GM18505 (cell line): Measurements from ENCODE around the gene GET4.
"Not testable (repeated sequence)": the region's sequence is repeated elsewhere in the genome, so short reads cannot be mapped to it uniquely, and the experiment has no call there.

Experiments used
- ATAC-seq: cut with Tn5 transposase; IDR thresholded peaks from one replicate; pipeline ENCODE4 v1.9.1; 2021; ENCODE audit not compliant: unreplicated experiment
- POLR2A ChIP-seq: IDR thresholded peaks from 4 replicates; pipeline ENCODE4 v1.6.1; 2011; ENCODE audit warnings: borderline replicate concordance; ENCODE audit not compliant: insufficient read depth, insufficient read length; ENCODE audit errors: extremely low read depth

The GET4 gene

GRCh38 chr7:871900-872537 is 4.3 kb upstream of the GET4 start:
- ATAC-seq: no peak

DNA sequence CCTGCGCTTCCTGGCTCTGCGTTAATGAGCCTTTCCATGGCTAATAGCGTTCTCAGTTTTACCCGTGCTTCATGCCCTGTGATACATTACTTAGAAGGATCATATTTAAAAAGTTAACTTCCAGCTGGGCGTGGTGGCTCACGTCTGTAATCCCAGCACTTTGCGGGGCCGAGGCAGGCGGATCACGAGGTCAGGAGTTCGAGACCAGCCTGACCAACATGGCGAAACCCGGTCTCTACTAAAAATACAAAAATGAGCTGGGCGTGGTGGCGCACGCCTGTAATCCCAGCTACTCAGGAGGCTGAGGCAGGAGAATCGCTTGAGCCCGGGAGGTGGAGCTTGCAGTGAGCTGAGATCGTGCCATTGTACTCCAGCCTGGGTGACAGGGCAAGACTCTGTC is 3.7 kb upstream of the GET4 start:
- not testable (repeated sequence) for ATAC-seq

More at GRCh38 chr7:871900-872537, 4.3 kb upstream of the GET4 start:
- no peak for TF ChIP-seq POLR2A

- TF ChIP-seq POLR2A: no peak
- no peak for ATAC-seq
These were observed 2.9 kb upstream of the GET4 start for GRCh38 chr7:873367-874002.

DNA sequence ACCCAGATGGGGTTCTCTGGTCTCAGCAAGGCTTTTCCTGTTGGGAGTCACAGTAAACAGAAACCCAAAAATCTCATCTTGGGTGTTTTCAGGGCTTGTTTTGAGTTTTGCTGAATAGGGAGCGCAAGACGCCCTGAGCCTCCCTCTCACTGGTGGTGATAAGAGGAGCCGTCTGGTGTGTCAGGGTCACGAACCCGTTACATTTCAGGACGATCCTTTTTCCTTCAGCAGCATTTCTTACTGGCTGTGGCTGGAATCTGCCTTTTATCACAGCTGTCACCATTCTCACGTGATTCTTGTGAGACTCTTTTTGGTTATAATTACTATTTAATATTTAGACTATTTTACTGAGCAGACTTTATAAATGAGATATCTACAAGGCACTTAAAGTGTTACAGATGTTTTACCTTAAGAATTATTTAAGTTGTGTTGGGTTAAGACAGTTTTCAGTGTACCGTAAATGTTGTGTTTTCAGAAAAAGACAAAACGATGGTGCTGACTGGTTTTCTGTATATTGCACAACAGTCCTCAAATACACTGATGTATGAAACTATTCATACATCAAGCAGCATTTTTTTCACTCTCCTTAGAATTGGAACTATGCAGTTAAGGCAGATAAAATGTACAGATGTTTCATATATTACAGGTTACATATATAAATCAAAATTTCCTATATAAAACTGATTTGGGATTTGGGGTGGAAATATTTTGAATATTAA is 2.2 kb upstream of the GET4 start:
- no peak for ATAC-seq

DNA sequence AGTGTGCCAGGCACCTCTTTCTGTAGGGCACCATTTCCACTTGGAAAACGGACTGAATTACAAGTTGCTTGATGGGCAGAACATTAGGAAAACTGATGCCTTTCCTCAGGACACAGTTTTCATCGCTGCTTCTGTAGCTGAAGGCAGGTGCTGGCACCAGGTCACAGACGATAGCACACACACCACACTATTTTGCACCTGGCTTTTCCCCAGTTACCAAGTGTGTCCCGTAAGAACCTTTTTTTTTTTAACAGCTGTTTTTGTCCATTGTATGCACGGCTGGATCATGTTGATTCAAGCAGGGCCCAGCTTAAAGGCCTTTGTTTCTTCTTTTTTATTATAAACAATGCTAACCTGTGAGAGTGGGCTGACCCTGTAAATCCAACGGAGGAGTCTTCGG is 1.3 kb upstream of the GET4 start:
- ATAC-seq: no peak
- no peak for TF ChIP-seq POLR2A

More for the DNA sequence above, 2.2 kb upstream of the GET4 start:
- TF ChIP-seq POLR2A: no peak

- TF ChIP-seq POLR2A: no peak
- ATAC-seq: no peak
These were observed 778 bp upstream of the GET4 start for GRCh38 chr7:875476-876076.

- ATAC-seq: no peak
- TF ChIP-seq POLR2A: no peak
These were observed 588 bp downstream of the GET4 start for GRCh38 chr7:876972-877311.

DNA sequence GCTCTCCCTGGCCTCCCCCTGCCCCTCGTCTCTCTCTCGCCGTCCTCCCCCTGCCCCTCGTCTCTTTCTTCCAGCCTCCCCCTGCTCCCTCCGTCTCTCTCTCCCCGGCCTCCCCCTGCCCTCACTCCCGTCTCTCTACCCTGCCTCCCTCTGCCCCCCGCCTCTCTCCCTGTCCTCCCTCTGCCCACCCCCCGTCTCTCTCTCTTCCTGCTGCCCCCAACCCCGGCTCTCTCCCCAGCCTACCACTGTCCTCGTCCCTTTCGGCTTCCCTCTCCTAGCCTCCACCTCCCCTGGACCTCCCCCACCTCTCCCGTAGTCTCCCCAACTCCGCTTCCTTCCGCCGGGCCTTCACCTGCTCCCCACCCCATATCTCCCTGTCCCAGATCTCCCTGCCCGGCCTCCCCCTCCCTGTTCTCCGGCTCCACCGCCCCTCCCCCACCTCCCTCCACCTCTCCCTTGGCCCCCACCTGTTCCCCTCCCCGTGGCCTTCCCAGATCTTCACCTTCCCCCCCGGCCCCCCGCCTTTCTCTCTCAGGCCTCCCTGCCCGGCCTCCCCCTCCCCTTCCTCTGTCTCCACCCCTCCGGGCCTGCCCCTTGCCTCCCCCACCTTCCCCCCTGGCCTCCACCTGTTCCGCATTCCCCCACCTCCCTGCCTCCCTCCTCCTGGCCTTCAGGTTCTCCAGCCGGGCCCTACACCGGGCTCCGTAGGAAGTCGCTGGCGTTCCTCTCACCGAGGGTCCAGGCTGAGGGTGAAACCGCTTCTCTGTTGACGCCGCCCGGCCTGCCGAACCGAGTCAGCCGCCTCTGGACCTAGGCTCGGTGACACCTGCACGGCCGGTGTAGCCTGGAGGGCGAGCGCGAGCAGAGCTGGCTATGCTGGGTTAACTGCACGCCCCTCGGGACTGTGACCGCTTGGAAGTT is 1.2 kb downstream of the GET4 start:
- no peak for TF ChIP-seq POLR2A
- no peak for ATAC-seq

- no peak for ATAC-seq
- TF ChIP-seq POLR2A: no peak
These were observed 2.7 kb downstream of the GET4 start for GRCh38 chr7:879093-879492.

DNA sequence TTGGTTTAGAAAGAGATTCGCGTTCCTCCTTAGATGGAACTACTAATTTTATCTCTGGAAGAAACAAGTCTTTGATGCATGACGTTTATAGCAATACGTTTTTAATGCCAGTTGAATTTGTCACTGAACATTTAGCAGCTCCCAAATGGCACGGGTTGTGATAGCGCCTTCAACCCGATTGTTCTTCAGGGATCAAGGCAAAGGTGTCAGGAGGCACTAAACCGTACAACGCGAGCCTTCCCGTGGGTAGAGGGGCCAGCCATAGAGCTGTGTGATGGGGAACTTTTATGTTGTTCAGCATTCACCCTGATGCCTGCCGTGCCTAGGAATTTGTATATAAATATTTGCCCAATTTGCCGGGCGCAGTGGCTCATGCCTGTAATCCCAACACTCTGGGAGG is 3.4 kb downstream of the GET4 start:
- no peak for TF ChIP-seq POLR2A
- no peak for ATAC-seq

DNA sequence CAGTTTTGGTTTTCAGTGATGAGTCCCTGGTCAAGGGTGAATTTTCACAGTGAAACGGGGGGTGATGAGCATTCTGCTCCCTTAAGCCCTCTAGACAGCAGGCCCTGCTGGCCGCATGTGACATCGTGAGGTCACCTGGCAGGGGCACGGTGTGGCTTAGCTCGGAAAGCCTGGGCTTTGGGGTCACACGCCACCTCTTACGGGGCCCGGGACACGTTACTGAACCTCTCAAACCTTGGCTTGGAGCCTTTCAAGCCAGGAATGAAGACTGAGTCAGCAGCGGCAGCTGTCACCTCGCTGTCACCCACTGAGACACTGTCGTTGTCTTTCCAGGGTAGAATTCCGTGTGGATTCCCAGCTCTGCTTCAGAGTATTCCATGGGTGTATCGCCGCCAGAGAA is 4.1 kb downstream of the GET4 start:
- no peak for TF ChIP-seq POLR2A
- no peak for ATAC-seq

- TF ChIP-seq POLR2A: no peak
- ATAC-seq: no peak
These were observed 5.3 kb downstream of the GET4 start for GRCh38 chr7:881441-882234.
